Measurements from ENCODE around the gene ARSI.

The ARSI gene

GRCh38 chr5:150302301-150303069 is at the start of gene ARSI:
ARSI (minus strand) TSS chr5:150302905; CDS start chr5:150302373, 532 bp downstream.
- FAIRE-seq (no peak), DNase-seq (ENCODE audit: low spot score) (peak; percentile 91)

- DNase-seq (ENCODE audit: low spot score) (peak; percentile 76), FAIRE-seq (peak; percentile 62)
Measured at GRCh38 chr5:150350524-150351344, 48.0 kb upstream of the ARSI start.

GRCh38 chr5:150349681-150350275 is 47.1 kb upstream of the ARSI start:
- FAIRE-seq (no peak), DNase-seq (ENCODE audit: low spot score) (no peak)

GRCh38 chr5:150347451-150347850 is 44.7 kb upstream of the ARSI start:
- no peak for DNase-seq (ENCODE audit: low spot score)
- FAIRE-seq = no peak

- FAIRE-seq (no peak), DNase-seq (ENCODE audit: low spot score) (no peak)
Measured at GRCh38 chr5:150347003-150347402, 44.3 kb upstream of the ARSI start.

- DNase-seq (ENCODE audit: low spot score) = no peak
- FAIRE-seq = no peak
Measured at GRCh38 chr5:150346592-150346991, 43.9 kb upstream of the ARSI start.

- no peak for DNase-seq (ENCODE audit: low spot score)
- no peak for FAIRE-seq
Measured at GRCh38 chr5:150345716-150346115, 43.0 kb upstream of the ARSI start.

GRCh38 chr5:150343994-150344631 is 41.4 kb upstream of the ARSI start:
- FAIRE-seq (no peak), DNase-seq (ENCODE audit: low spot score) (no peak)

GRCh38 chr5:150342583-150342982 is 39.9 kb upstream of the ARSI start:
- no peak for FAIRE-seq
- DNase-seq (ENCODE audit: low spot score) = no peak

GRCh38 chr5:150341989-150342388 is 39.3 kb upstream of the ARSI start:
- DNase-seq (ENCODE audit: low spot score) = no peak
- FAIRE-seq = no peak

- FAIRE-seq = no peak
- DNase-seq (ENCODE audit: low spot score) = no peak
Measured at GRCh38 chr5:150341331-150341730, 38.6 kb upstream of the ARSI start.

GRCh38 chr5:150340614-150341255 is 38.0 kb upstream of the ARSI start:
- no peak for DNase-seq (ENCODE audit: low spot score)
- FAIRE-seq = no peak

GRCh38 chr5:150339841-150340240 is 37.1 kb upstream of the ARSI start:
- FAIRE-seq = no peak
- no peak for DNase-seq (ENCODE audit: low spot score)

- no peak for DNase-seq (ENCODE audit: low spot score)
- no peak for FAIRE-seq
Measured at GRCh38 chr5:150339165-150339564, 36.5 kb upstream of the ARSI start.

- no peak for FAIRE-seq
- DNase-seq (ENCODE audit: low spot score) = no peak
Measured at GRCh38 chr5:150338546-150338945, 35.8 kb upstream of the ARSI start.

- FAIRE-seq (no peak), DNase-seq (ENCODE audit: low spot score) (no peak)
Measured at GRCh38 chr5:150335778-150336177, 33.1 kb upstream of the ARSI start.

GRCh38 chr5:150333400-150333799 is 30.7 kb upstream of the ARSI start:
- DNase-seq (ENCODE audit: low spot score) (no peak), FAIRE-seq (no peak)

- FAIRE-seq = peak; percentile 17
Measured at GRCh38 chr5:150329881-150330876, 27.5 kb upstream of the ARSI start.

GRCh38 chr5:150329038-150329437 is 26.3 kb upstream of the ARSI start:
- no peak for DNase-seq (ENCODE audit: low spot score)
- FAIRE-seq = peak; percentile 13

More at GRCh38 chr5:150329881-150330876, 27.5 kb upstream of the ARSI start:
- DNase-seq (ENCODE audit: low spot score) = no peak

GRCh38 chr5:150328515-150328914 is 25.8 kb upstream of the ARSI start:
- no peak for FAIRE-seq
- no peak for DNase-seq (ENCODE audit: low spot score)

Data from urothelium cell line (cell line).